GM23338 (cell line): Measurements from ENCODE around the gene WDR77. TPM values are rescaled to one million over a fixed set of nuclear protein-coding genes. Genes with fewer than 3 reads are reported as not detected.

Experiments
- ATAC-seq: fragments of 200-7000 bp; cut with Tn5 transposase; 3 replicates; pipeline ENCODE4 v1.9.1; 2020
- DNase-seq: peaks from one replicate; pipeline ENCODE4 v3.0.0-alpha.2; 2015; ENCODE audit warnings: low spot score
- H2AFZ ChIP-seq: fragments of 200-600 bp; sonication (generic); 2 replicates; pipeline ENCODE4 v1.8.0; 2016; ENCODE audit warnings: antibody characterized with exemption, mild to moderate bottlenecking, moderate library complexity
- H3F3A ChIP-seq: fragments of 200-600 bp; sonication (generic); replicated peaks from 2 replicates; pipeline ENCODE4 v1.8.0; 2017; ENCODE audit warnings: antibody characterized with exemption, mixed run types, low read depth
- H3K27ac ChIP-seq: fragments of 200-600 bp; sonication (generic); 2 replicates; pipeline ENCODE4 v1.6.1; 2016; ENCODE audit warnings: low read depth
- H3K27me3 ChIP-seq: fragments of 200-600 bp; sonication (generic); 2 replicates; pipeline ENCODE4 v1.8.0; 2016; ENCODE audit warnings: mild to moderate bottlenecking, mixed run types, moderate library complexity; ENCODE audit not compliant: insufficient read depth
- H3K36me3 ChIP-seq: fragments of 200-600 bp; sonication (generic); 2 replicates; pipeline ENCODE4 v1.8.0; 2016; ENCODE audit warnings: mild to moderate bottlenecking; ENCODE audit not compliant: insufficient read depth
- H3K4me1 ChIP-seq: fragments of 200-600 bp; sonication (generic); 2 replicates; pipeline ENCODE4 v1.8.0; 2016; ENCODE audit warnings: mild to moderate bottlenecking, moderate library complexity; ENCODE audit not compliant: insufficient read depth
- H3K4me2 ChIP-seq: fragments of 200-600 bp; sonication (generic); 2 replicates; pipeline ENCODE4 v1.7.1; 2017; ENCODE audit warnings: mixed run types
- H3K4me3 ChIP-seq: fragments of 200-600 bp; sonication (generic); 2 replicates; pipeline ENCODE4 v1.6.1; 2016; ENCODE audit warnings: mixed run types
- H3K79me2 ChIP-seq: fragments of 200-600 bp; sonication (generic); replicated peaks from 2 replicates; pipeline ENCODE4 v1.8.0; 2017; ENCODE audit warnings: mild to moderate bottlenecking; ENCODE audit not compliant: insufficient read depth
- H3K9me2 ChIP-seq: fragments of 200-600 bp; sonication (generic); 2 replicates; pipeline ENCODE4 v1.8.0; 2017; ENCODE audit not compliant: insufficient read depth
- H4K20me1 ChIP-seq: fragments of 200-600 bp; sonication (generic); replicated peaks from 2 replicates; pipeline ENCODE4 v1.8.0; 2017; ENCODE audit warnings: mild to moderate bottlenecking; ENCODE audit not compliant: insufficient read depth
- H3K27ac Mint-ChIP-seq: 2 replicates; pipeline ENCODE4 v1.8.0; 2020; ENCODE audit warnings: inconsistent platforms, mild to moderate bottlenecking, moderate library complexity, mixed read lengths
- H3K27me3 Mint-ChIP-seq: 3 replicates; pipeline ENCODE4 v1.8.0; 2022; ENCODE audit warnings: low read depth, mild to moderate bottlenecking, moderate library complexity, mixed read lengths, inconsistent platforms; ENCODE audit not compliant: insufficient read depth, poor library complexity
- H3K36me3 Mint-ChIP-seq: 3 replicates; pipeline ENCODE4 v1.8.0; 2021; ENCODE audit warnings: low read depth, mild to moderate bottlenecking, inconsistent platforms, moderate library complexity, mixed read lengths
- H3K4me1 Mint-ChIP-seq: 3 replicates; pipeline ENCODE4 v1.8.0; 2020; ENCODE audit warnings: mild to moderate bottlenecking, inconsistent platforms, mixed read lengths
- H3K4me3 Mint-ChIP-seq: 3 replicates; pipeline ENCODE4 v1.8.0; 2021; ENCODE audit warnings: moderate library complexity, mild to moderate bottlenecking, inconsistent platforms, mixed read lengths
- H3K9me3 Mint-ChIP-seq: 3 replicates; pipeline ENCODE4 v1.8.0; 2020; ENCODE audit warnings: moderate library complexity, mild to moderate bottlenecking, inconsistent platforms, mixed read lengths
- CREB1 ChIP-seq: fragments of 250-450 bp; sonication (Bioruptor Pico); IDR thresholded peaks from 2 replicates; pipeline ENCODE4 v1.5.0; 2020; ENCODE audit warnings: low read depth, mild to moderate bottlenecking, moderate library complexity
- EZH2 ChIP-seq: fragments of 200-600 bp; sonication (generic); IDR thresholded peaks from one replicate; pipeline ENCODE4 v1.8.0; 2017; ENCODE audit warnings: antibody characterized with exemption, mild to moderate bottlenecking, low read depth; ENCODE audit not compliant: unreplicated experiment
- EZH2phosphoT487 ChIP-seq: fragments of 200-600 bp; sonication (generic); IDR thresholded peaks from one replicate; pipeline ENCODE4 v1.8.1; 2018; ENCODE audit warnings: antibody characterized with exemption; ENCODE audit not compliant: unreplicated experiment
- NANOG ChIP-seq: IDR thresholded peaks from 2 replicates; pipeline ENCODE4 v1.6.1; 2016; ENCODE audit warnings: antibody characterized with exemption, borderline replicate concordance
- POLR2AphosphoS5 ChIP-seq: IDR thresholded peaks from 2 replicates; pipeline ENCODE4 v1.6.1; 2016; ENCODE audit warnings: antibody characterized with exemption, low read depth
- ZNF114 ChIP-seq: fragments of 250-450 bp; sonication (Bioruptor Pico); IDR thresholded peaks from 2 replicates; pipeline ENCODE4 v1.5.0; 2020; ENCODE audit warnings: mild to moderate bottlenecking, moderate library complexity
- ZNF331 ChIP-seq: fragments of 250-450 bp; sonication (Bioruptor Pico); IDR thresholded peaks from 2 replicates; pipeline ENCODE4 v1.5.0; 2020; ENCODE audit warnings: low read depth, mild to moderate bottlenecking, moderate library complexity
- polyA plus RNA-seq: library from polyadenylated mRNA; unstranded; fragments of >200 nt; fragmentation: Nextera tagmentation; extraction: Ambion mirVana; gene quantifications from 2 replicates; pipeline ENCODE4 v1.2.1, GENCODE V29; 2016
- total RNA-seq: library from RNA; depleted of rRNA; stranded (reverse); fragments of >200 nt; shearing (Covaris generic); gene quantifications from 2 replicates; pipeline ENCODE4 v1.2.3, GENCODE V29; 2014
- TF ChIP-seq, protein P1 (sequence below), 2 experiments: fragments of 200-600 bp in 1 of 2; sonication (generic) in 1 of 2; conservative IDR thresholded peaks; 2 replicates each; pipeline versions ENCODE4 v1.5.1 to v1.6.1; 2016 to 2017; ENCODE audit warnings: antibody characterized with exemption in 2 of 2, low read depth in 2 of 2, mild to moderate bottlenecking in 2 of 2, moderate library complexity in 1 of 2
- TF ChIP-seq, protein P2 (sequence below): fragments of 250-450 bp; sonication (Bioruptor Pico); IDR thresholded peaks from 2 replicates; pipeline ENCODE4 v1.5.0; 2020; ENCODE audit warnings: mild to moderate bottlenecking, moderate library complexity

WDR77 gene
- total and polyA plus RNA-seq, 2 experiments from 2014 or later, result 85.9 to 111 TPM

DNA sequence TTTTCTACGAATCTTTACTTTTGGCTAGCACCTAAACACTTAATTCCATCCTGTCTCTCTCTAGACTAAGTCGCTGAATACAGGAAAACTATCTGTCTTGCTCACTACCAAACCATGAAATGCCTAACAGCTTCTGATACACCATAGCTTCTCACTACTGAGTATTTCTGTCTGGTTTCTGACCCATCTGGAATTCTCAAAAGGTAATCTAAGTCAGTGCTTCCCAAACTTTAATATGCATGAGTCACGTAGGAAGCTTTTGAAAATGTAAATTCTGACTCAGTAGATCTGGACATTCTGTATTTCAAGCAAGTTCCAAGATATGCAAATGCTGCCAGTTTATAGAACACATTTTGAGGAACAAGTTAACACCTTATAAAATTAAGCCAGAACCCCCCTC lies 12.3 kb downstream of the WDR77 start (continued):
- TF ChIP-seq, protein P1, sequence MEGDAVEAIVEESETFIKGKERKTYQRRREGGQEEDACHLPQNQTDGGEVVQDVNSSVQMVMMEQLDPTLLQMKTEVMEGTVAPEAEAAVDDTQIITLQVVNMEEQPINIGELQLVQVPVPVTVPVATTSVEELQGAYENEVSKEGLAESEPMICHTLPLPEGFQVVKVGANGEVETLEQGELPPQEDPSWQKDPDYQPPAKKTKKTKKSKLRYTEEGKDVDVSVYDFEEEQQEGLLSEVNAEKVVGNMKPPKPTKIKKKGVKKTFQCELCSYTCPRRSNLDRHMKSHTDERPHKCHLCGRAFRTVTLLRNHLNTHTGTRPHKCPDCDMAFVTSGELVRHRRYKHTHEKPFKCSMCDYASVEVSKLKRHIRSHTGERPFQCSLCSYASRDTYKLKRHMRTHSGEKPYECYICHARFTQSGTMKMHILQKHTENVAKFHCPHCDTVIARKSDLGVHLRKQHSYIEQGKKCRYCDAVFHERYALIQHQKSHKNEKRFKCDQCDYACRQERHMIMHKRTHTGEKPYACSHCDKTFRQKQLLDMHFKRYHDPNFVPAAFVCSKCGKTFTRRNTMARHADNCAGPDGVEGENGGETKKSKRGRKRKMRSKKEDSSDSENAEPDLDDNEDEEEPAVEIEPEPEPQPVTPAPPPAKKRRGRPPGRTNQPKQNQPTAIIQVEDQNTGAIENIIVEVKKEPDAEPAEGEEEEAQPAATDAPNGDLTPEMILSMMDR (conservative IDR thresholded peaks at IDR 0.05; ENCODE audit: low read depth in 2 of 2), result no peak

DNA sequence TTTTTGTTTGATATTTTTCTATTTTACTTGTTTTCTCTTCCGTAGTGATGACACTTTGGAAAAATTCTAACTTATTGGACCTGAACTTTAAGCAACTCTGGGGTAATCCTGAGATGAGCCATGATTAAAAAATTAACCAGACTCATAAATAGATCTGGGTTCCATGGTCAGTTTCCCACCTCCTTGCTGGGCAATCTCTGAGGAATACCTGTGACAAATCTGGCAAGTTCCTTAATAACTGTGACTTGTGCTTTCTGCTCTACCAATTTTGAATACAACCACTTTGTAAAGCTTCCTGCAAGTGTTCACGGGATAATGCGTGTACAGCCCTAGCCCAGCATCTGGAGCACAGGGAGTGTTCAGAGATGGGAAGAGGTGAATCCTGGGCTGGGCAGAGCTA lies 24.8 kb downstream of the WDR77 start:
- H3K79me2 ChIP-seq, result no peaks in the 10 kb centered on the region
- TF ChIP-seq POLR2AphosphoS5, result no peak
- no peak for TF ChIP-seq ZNF114 (CRISPR knock-in tag)
- no peak for TF ChIP-seq EZH2phosphoT487
- H2AFZ ChIP-seq, result no peak overlapping the region
- no peaks in the 10 kb centered on the region for H3K4me1 ChIP-seq
- no peak overlapping the region for H3K4me3 ChIP-seq
- Mint-ChIP-seq H3K27ac (no peak overlapping the region), H3K4me1 (no peaks in the 10 kb centered on the region), H3K9me3 (no peaks in the 10 kb centered on the region), H3K27me3 (peaks cover 4% of the 10 kb centered on the region), H3K36me3 (no peaks in the 10 kb centered on the region), H3K4me3 (no peak overlapping the region)
- no peaks in the 10 kb centered on the region for H3K9me2 ChIP-seq
- no peak overlapping the region for H3K27ac ChIP-seq
- H4K20me1 ChIP-seq, result no peaks in the 10 kb centered on the region; the same call in 1 of the 2 replicates
- H3K27me3 ChIP-seq, result no peaks in the 10 kb centered on the region
- DNase-seq (no peak), ATAC-seq (no peak)
- H3F3A ChIP-seq, result no peaks in the 10 kb centered on the region
- no peak overlapping the region for H3K4me2 ChIP-seq
- no peaks in the 10 kb centered on the region for H3K36me3 ChIP-seq

DNA sequence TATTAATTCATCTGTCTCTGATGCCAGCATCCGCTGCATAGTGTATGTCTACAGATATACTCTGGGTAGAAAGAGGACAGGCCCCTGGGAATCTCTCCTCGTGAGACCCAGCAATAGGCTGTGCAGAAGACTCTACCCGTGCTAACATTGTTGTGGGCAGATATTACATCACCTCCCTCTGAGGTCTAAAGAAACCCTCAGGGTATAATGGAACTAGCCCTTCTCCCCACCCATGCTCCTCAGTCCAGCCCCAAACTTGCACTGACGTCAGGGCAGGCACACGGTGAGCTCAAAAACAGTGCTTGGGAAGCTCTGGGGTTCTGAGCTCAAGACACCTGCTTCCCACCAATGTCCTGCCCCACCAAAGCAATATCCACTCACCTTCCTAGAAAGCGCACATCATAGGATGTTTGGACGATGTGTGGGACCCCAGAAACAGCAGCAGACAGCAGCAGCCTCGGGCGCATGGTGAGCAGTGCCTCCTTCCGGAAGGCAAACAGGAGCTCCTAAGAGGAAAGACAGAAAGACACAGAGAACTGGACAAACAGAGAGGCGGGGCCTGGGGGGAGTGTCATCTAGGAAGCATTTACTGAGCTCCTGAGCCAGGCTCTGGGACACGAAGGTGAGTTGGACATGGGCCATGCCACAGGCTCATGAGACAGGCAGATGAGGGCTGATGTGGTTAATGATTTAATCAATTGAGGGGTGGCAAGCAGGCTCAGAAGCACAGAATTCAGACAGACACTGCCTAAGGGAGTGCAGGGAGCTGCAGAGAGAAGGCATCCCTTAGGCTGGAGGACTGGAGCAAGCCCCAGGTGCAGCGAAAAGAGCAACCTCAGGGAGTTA lies 26.3 kb downstream of the WDR77 start:
- Mint-ChIP-seq H3K4me3 (no peak overlapping the region), H3K27me3 (peaks cover 4% of the 10 kb centered on the region), H3K9me3 (no peaks in the 10 kb centered on the region), H3K27ac (no peak overlapping the region), H3K4me1 (no peaks in the 10 kb centered on the region; the same call in 2 of the 3 replicates), H3K36me3 (no peaks in the 10 kb centered on the region)
- ATAC-seq (no peak), DNase-seq (no peak)
- Histone ChIP-seq H3F3A (no peaks in the 10 kb centered on the region), H3K79me2 (no peaks in the 10 kb centered on the region), H3K4me1 (no peaks in the 10 kb centered on the region), H3K4me2 (no peak overlapping the region), H3K27me3 (no peaks in the 10 kb centered on the region), H3K36me3 (no peaks in the 10 kb centered on the region), H3K4me3 (no peak overlapping the region), H3K27ac (no peak overlapping the region), H3K9me2 (no peaks in the 10 kb centered on the region), H2AFZ (no peak overlapping the region), H4K20me1 (no peaks in the 10 kb centered on the region; the same call in 1 of the 2 replicates)
- TF ChIP-seq EZH2, result no peak
- TF ChIP-seq, protein P2, sequence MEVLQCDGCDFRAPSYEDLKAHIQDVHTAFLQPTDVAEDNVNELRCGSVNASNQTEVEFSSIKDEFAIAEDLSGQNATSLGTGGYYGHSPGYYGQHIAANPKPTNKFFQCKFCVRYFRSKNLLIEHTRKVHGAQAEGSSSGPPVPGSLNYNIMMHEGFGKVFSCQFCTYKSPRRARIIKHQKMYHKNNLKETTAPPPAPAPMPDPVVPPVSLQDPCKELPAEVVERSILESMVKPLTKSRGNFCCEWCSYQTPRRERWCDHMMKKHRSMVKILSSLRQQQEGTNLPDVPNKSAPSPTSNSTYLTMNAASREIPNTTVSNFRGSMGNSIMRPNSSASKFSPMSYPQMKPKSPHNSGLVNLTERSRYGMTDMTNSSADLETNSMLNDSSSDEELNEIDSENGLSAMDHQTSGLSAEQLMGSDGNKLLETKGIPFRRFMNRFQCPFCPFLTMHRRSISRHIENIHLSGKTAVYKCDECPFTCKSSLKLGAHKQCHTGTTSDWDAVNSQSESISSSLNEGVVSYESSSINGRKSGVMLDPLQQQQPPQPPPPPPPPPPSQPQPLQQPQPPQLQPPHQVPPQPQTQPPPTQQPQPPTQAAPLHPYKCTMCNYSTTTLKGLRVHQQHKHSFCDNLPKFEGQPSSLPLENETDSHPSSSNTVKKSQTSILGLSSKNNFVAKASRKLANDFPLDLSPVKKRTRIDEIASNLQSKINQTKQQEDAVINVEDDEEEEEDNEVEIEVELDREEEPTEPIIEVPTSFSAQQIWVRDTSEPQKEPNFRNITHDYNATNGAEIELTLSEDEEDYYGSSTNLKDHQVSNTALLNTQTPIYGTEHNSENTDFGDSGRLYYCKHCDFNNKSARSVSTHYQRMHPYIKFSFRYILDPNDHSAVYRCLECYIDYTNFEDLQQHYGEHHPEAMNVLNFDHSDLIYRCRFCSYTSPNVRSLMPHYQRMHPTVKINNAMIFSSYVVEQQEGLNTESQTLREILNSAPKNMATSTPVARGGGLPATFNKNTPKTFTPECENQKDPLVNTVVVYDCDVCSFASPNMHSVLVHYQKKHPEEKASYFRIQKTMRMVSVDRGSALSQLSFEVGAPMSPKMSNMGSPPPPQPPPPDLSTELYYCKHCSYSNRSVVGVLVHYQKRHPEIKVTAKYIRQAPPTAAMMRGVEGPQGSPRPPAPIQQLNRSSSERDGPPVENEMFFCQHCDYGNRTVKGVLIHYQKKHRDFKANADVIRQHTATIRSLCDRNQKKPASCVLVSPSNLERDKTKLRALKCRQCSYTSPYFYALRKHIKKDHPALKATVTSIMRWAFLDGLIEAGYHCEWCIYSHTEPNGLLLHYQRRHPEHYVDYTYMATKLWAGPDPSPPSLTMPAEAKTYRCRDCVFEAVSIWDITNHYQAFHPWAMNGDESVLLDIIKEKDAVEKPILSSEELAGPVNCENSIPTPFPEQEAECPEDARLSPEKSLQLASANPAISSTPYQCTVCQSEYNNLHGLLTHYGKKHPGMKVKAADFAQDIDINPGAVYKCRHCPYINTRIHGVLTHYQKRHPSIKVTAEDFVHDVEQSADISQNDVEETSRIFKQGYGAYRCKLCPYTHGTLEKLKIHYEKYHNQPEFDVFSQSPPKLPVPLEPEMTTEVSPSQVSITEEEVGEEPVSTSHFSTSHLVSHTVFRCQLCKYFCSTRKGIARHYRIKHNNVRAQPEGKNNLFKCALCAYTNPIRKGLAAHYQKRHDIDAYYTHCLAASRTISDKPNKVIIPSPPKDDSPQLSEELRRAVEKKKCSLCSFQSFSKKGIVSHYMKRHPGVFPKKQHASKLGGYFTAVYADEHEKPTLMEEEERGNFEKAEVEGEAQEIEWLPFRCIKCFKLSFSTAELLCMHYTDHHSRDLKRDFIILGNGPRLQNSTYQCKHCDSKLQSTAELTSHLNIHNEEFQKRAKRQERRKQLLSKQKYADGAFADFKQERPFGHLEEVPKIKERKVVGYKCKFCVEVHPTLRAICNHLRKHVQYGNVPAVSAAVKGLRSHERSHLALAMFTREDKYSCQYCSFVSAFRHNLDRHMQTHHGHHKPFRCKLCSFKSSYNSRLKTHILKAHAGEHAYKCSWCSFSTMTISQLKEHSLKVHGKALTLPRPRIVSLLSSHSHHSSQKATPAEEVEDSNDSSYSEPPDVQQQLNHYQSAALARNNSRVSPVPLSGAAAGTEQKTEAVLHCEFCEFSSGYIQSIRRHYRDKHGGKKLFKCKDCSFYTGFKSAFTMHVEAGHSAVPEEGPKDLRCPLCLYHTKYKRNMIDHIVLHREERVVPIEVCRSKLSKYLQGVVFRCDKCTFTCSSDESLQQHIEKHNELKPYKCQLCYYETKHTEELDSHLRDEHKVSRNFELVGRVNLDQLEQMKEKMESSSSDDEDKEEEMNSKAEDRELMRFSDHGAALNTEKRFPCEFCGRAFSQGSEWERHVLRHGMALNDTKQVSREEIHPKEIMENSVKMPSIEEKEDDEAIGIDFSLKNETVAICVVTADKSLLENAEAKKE (CRISPR knock-in tag), result no peak
- no peak for TF ChIP-seq CREB1 (CRISPR knock-in tag)
- no peak for TF ChIP-seq ZNF331 (CRISPR knock-in tag)
- TF ChIP-seq NANOG, result no peak
